Stimulated activated CD4-positive, alpha-beta T cell treated with anti-CD3 and anti-CD28 coated beads, TNF-alpha, amount 100 ng/mL, for 4 hours (primary cell): ENCODE data around the gene NAV2.
"Not testable (repeated sequence)": the region's sequence is repeated elsewhere in the genome, so short reads cannot be mapped to it uniquely, and the experiment has no call there.

ENCODE experiments used
- DNase-seq, 3 experiments: peaks; one replicate each; pipeline ENCODE4 v3.0.0-alpha.2; 2020; ENCODE audit warnings: low read depth in 3 of 3

NAV2 gene

DNA sequence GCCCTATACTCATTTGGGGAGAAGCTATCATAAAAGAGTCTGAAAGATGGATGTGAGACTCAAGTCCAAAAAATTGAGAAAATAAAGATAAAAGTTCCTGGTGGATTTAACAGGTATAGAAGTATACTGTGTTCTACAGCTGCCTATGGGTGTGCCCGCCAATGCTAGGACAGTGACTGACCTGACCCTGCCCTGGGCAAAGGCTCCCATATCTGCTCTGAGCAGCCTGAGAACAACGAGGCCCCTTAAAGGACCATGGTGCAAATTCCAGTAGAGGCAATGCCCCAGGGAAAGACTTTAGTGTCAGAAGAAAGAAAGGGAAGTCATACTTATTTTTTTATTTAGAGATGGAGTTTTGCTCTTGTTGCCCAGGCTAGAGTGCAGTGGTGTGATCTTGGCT, 181.8 kb downstream of the NAV2 start:
- DNase-seq = no peak

DNA sequence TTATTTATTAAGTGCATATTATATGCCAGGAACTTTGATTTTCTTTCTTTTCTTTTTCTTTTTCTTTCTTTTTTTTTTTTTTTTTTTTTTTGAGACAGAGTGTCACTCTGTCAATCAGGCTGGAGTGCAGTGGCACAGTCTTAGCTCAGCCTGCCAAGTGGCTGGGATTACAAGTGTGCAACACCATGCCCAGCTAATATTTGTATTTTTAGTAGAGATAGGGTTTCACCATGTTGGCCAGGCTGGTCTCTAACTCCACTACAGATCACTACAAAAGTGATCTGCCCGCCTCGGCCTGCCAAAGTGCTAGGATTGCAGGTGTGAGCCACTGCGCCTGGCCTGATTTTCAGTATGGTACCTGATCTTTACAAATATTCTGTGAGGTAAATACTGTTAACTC, 182.4 kb downstream of the NAV2 start:
- DNase-seq = not testable (repeated sequence)

DNA sequence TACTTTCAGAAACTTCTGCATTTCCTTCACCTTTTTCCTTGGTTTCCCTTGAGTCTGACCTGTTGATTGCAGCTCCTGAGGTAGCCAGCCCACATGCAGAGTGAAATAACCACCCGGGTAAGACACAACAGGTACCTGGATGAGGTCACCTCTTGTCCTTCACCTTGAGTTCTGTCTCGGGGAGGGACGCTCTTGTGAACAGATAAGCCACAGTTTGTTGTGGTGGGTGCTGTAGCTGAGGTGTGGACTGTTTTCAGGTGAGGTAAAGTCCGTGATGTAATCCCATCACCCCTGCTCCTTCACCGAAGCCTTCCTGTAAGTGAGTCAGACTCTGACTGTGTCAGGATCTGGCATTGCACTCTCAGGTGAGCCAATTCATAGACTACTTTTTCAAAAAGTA, 183.1 kb downstream of the NAV2 start:
- DNase-seq = no peak

DNA sequence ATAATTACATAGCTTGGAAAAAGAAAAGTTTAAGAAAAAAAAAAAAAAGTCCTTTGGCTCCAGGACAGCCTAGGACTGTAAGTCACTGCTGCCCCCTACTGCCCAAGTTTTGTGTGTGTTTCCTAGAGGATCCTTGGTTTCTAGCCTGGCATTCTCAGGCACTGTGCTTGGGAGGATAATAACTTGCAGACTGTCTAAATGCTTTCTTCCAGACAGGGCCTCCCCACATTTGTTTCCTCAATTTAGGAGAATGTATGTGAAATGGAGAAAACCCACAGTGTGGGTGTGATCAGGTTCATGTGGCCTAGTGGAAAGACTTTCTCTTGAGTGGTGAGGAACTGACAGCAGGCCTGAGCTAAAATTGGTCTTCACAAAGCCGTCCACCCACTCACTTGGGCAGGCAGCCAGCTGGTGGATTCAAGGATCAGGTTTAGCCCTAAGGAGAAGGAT, 191.0 kb downstream of the NAV2 start:
- peak in 2 of 3 experiments; percentile 2 to 6 for DNase-seq

DNA sequence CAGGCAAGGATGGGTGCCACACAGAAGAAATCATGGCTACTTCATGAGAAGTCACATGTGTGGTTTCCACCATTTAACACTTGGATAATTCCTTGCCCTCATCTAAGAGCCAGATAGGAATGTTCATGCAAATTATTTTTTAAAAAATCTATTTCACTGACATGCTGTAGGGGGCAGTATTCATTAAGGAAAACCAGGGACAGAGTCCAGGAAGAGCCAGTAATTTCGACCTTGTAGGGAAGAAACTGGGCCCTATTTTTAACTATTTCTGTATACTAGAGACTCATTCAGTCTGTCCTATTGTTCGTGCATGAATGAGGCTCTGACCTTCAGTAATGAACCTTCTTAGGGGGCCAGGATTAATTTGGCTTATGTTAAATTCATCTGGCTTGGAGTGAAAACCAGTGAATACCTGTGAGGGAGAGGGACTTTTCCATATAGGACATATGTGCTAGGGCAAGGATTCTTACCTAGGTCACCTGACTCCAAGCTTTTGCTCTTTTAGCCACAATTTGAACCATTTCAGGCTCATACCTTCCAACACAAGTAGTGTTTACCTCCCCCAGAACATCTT, 192.7 kb downstream of the NAV2 start:
- no peak for DNase-seq

DNA sequence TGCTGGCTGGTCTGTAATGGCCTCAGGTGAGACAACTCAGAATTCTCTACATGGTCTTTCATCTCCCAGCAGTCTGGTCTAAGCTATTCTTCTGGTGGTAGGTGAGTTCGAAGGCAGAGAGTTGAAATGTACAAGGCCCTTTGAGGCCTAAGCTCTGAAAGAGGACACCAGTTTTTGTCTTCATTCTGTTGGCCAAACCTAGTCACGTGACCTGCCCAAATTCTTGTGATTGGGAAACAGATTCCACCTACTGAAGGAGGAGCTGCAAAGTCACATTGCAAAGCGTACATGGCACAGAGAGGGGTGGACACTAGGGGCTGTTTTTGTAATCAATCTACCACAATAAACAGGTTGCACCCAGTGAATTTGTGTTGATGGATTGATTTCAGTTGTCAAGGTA, 193.5 kb downstream of the NAV2 start:
- no peak for DNase-seq

DNA sequence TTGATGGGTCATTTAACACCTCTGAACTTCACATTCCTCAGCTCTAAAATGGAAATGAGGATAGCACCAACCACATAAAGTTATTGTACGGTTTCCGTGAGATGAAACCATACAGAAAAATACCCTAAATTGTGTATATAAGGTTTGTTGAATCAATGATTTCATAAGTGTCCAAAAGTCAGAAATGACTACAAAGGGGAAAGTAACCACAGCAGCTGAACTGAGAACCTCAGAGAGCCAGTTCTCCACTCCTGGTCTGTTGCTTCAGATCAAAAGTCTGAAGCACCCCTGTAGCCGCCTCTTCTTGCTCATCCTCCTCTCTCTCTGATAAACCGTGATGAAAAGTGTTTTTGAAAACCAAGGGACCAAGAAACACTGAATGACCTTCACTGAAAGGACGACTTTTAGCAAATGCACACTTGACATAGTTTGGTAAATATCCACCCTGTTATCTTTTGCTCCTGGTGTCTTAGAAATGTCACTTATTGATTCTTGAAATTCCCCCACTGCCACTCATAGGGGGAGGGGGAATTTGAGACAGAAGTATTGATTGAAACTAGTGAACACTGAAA, 194.5 kb downstream of the NAV2 start:
- no peak for DNase-seq

DNA sequence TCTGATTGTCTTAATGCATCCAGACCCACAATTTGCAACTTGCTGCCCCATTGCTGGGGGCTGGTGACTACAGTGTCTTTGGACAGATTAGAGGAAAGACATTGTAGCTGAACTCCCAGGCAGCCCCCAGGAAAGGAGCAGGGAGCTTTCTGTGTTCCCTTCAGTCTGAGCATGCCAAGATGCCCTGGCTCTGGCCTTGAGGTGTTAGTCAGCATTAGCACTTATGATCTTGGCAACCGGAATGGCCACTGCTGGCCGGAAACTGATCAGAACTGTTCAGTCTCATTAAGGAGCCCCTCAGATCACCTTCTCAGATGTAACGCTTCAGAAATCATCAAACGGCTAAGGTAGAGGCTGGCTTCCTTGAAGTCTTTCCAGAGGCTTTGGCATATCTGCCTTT, 195.2 kb downstream of the NAV2 start:
- DNase-seq = no peak

DNA sequence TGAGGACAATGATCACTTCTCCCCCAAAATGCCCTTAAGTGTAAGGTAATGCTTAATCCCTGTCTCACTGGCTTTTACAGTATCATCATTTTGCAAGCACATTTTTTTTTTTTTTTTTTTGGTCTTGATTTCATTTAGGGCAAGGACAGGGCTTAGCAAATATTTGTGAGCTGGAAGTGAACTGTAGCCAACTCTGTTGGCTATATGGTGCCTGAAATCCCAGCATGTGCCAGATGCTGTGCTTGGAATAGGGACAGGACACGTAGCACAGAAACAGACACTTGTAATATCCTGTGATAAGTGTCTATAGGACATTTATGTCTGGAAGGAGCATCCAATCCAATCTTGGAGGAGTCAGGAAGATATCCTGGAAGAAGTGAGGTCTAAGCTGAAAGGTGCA, 198.3 kb downstream of the NAV2 start:
- DNase-seq = no peak

DNA sequence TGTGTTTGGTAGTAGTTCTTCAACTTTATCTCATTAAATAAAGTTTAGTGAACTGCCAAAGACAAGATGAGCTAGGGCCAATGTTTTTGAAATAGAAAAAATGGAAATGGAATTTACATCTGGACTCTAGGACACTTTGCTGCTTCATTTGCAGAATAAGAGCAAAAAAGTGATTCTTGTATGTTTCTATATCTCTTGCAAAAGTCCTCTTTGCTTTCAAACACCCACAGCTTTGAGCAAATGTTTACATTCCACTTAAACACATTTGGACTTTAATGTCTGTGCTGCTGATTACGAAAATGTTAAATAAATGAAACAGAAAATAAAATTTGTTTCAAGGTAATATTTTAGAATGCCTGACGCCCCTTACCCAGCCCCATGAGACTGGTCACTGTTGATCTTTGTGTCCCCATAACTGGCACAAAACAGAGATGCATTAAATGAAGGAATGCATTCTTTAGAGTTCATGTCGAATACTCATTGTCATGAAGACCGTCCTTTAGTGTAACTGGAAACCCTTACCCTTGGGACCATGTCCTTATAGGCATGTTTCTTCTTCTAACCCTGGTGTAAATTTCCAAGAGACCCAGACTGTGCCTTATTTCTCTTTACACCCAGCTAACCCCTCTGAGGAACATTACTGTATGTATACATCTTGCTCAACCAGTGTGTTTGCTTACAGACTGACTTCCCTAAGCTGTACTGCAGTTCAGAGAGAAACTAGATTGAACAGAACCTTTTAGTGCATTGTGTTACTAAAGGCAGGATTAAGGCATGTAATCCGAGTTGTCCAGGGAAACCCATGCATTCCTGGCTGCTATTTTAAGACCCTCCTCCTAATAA, 199.7 kb downstream of the NAV2 start:
- no peak for DNase-seq

DNA sequence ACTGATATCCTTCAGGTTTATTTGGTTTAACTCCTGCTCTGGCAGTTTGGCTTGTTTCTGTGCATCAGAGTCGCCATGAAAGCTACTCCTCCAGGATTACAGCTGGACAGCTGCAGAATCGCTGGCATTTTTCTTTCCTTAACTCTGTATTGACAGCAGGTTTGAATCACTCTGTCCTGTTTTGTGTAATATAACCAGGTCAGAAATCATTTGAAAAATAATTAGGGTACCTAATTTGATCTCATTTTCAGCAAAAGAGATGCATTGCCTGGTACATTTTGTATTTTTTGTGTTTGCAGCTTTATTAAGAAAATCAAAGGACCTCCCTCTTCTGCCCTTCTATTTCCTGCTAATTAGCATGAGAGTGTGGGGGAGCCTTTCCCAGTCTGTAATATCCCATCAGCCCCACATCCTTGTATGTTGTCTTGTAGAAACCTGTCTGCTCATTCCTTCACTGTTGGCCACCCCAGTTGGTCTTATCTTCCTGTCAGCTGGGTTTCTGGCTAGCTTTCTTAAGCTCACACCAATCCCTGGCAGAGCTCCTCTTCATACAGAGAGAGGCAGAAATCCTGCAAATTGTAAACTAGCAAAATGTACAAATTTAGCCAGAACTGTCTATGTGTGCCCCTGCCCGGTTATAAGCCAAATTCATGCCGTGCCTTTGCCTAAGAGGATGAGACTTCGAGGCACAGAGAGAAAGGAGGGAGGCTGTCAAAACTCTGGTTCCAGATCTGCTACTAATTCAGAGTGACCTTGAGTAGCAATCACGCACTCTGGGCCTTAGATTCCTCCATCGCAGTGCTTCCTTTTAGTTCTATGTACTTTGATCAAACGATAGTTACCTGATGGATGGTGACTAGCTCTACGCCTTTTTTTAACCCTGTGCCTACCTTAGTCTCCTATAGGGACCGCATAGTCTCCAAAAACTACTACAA, 200.6 kb downstream of the NAV2 start:
- no peak for DNase-seq

DNA sequence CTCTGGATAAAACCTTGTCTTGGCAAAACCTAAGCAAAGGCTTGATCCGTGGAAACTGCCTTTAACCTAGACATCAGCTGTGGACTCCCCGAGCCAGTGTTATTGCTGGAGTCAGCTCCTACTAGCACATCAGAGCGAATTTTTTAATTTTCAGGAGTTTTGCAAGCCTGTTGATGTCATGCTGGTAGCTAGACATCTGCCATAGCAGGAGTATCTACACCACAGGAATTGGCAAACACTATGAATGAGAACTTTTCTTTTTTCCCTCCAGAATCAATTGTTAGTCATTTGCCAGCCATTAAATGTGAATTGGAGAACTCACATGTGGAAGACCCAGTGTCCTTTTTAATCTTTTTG, 201.2 kb downstream of the NAV2 start:
- DNase-seq = no peak

DNA sequence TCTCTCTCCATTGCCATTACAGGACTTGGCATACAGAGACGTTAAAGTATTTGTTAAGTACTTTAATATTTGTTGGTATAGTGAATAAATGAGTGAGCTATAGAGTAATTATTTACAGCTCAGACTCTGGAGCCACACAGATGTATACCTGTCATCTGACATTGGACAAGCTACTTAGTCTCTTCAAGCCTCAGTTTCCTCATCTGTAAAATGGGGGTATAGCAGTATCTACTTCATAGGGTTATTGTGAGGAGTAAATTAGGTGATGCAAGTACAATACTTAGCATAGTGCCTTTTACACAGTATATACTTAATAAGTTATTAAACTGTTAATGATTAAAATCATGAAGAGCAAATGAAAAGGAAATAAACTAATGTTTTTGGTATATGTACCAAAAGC, 203.2 kb downstream of the NAV2 start:
- DNase-seq = no peak

DNA sequence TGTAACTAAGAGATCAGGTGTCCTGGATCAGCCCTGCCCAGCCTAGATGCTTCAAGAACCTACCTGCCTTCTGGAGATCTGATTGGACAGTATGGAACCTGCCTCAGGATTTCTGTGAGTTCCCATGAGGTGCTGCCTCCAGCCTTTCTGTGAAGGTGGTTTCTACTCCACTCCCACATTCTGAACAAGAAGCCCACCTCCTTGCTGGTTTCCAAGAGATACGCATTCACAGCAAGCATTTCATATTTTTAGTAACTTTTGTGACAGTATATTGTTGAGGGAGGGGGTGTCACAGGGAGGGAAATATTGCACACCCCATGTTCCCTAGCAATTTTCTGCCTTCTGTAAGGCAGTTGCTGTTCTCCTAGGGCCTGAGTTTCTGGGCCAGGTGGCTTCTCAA, 204.4 kb downstream of the NAV2 start:
- DNase-seq = no peak

DNA sequence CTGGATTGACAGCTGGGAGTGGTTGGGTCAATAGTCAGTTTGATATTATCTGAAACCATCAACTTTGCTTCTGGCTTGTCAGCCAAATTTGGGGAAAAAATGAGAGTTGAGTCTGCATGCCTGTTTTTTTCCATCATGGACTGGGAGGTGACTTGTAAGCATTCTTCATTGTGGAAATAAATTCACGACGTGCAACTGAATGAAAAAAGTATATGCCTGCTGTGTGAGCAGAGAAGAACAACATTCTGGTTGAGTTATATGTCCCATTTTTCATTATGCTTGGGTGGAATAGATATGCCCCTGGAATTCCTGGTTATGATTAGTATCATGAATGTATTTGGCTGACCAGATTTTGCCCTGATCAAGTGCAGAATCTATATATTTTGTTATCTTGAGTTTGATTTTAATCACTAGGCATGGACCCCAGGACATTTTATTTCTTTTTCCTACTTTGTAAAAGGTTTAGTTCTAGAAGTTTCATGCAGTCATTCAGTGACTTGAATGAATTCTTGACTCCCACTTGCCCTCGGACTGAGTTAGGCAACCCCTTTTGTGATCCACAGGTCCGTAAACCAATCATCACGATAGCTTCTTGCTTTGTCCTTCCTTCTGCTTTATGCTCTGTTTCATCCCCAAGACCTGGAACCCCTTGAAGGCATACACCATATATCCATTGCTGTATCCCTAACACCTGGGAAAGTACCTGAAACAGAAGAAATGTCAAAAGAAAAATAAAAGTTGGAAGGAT, 205.8 kb downstream of the NAV2 start:
- no peak for DNase-seq

DNA sequence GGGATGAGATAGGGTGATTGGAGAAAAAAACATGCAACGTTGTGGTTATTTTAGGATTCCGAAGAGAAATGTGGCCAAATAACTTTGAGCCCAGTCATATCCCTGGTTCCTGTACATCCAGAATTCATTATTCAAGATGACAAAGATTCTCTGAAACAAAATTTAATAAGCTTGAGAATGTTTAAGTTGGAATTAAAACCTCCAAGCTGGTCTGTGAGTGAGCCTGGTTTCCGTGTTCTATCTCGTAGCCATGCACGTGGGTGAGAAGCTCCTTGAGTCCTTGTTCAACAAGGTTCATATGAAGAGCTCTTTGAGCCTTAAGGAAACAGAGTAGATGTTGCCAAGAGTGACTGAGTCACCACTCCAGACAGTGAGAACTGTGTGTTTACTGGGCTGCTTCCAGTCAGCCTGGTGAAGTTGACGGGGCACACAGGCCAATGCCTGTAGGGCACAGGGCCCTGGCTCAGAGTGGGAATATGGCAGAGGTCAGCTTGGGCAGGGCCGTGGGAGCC, 206.5 kb downstream of the NAV2 start:
- no peak for DNase-seq

DNA sequence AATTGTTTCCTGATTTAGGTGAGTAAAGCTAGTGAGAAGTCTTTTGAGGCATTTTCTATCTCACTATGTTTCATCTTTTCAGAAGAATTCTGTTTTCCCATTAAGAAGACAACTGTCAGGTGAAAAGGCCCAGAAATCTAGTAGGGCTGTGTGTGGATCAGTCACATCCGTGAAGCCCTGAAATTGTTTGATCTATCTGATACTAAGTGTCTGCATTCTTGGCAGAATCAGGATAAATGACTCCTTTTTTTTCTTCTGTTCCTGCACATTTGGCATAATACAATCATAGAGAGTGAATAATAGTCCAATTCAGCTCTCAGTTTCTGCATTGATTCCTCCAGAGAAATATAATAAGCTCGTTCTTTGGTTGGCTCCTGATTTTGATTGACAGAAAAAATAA, 208.3 kb downstream of the NAV2 start:
- DNase-seq = no peak

DNA sequence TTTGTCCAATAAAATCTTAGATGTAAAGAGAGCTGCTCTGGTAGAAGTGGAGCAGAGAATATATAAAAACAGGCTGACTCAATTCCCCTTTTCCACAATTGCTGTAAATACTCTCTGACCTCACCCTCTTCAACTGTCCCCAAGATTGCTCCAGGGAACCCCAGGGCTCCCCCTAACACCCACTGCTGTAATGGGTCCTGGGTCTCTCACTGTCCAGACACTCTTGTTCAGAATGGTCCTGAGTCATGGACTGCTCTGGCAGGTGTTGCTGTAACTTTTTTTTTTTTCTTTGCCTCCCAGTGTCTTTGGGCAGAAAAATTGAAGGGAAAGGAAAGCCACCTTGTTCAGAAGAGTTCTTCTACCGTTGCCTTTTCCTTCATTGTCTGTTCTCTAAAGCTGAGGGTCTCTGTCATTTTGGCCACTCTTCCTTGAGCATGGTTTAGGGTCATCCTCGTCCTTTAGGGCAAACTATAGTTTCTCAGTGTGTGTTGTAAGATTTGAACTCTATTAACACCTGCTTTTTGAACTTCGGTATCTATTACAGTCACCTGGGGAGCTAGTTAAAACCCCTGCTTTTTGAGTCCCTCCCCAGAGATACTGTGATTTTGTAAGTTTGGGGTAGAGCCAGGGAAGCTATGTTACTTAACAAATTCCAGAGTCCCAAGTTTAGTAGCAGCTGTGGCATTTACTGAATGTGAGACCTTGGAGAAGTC, 209.5 kb downstream of the NAV2 start:
- no peak for DNase-seq

DNA sequence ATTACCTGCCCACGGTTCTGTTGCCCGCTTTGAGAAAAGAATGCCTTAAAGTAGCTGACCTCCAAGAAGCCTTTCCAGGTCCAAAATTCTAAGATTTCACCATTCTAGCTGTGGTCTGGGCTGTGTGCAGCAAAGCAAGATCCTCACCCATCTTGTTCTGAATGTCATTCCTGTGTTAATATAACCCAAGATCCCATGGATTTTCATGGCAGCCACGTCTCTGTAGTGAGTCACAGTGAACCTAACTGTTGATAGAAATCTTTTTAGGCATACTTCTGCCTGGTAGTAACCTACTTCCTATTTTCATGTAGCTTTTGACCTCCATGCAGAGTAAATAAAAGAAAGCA, 210.0 kb downstream of the NAV2 start:
- no peak for DNase-seq

DNA sequence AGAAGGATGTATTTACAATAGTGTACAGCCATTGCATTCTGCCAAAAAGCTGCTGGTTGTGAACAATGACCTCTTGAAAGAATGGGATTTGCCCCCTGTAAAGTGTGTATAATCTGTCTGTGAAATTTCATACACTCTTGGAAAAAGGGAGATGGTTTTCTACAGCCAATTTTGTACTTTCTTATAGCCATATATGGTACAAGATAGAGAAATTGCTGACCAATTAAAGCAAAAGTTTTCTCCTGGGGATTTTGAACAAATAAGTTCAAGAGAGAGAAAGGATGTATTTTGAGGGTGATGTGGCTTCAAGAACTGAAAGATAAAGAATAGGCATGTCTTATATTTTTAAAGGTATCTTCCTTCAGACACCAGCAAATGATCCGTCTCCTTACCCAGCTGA, 211.0 kb downstream of the NAV2 start:
- no peak for DNase-seq

DNA sequence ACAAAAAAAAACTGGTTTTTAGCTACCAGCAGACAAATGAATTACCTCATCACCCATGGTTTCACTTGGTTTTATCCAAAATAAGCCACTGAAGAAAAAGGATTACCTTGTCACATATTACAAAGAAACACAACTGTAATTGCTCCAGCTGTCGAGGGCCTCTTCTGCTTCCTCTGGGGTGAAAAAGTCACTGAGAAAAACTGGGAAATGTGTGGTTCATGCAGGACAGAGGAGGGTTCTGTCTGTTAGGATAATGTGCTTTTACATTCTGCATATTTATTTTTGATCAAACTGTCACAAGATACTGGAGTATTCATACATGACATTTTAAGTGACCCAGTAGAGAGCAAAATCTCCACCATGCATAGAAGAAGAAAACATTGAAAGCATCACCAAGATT, 211.7 kb downstream of the NAV2 start:
- DNase-seq = no peak
